HepG2 (cell line): ENCODE measurements around the gene TSHZ2. TPM values are rescaled to one million over a fixed set of nuclear protein-coding genes. Genes with fewer than 3 reads are reported as not detected.

Source experiments
- KLF12 ChIP-seq: sonication (generic); formaldehyde crosslinking; IDR thresholded peaks from 2 replicates; pipeline ENCODE4 v1.4.0; 2020; ENCODE audit warnings: missing genetic modification reagents, borderline replicate concordance
- MBD4 ChIP-seq: IDR thresholded peaks from 2 replicates; pipeline ENCODE4 v1.6.1; 2012; ENCODE audit warnings: low read length, inconsistent platforms, borderline replicate concordance
- PAXIP1 ChIP-seq: sonication (generic); formaldehyde crosslinking; conservative IDR thresholded peaks from 2 replicates; pipeline ENCODE4 v1.4.0; 2020; ENCODE audit warnings: mild to moderate bottlenecking, missing genetic modification reagents, moderate library complexity
- PRPF4 ChIP-seq: fragments of 200-400 bp; formaldehyde crosslinking; IDR thresholded peaks from 2 replicates; pipeline ENCODE4 v1.6.1; 2016; ENCODE audit warnings: low read length, low read depth; ENCODE audit not compliant: poor library complexity, severe bottlenecking
- SALL1 ChIP-seq: sonication (generic); formaldehyde crosslinking; IDR thresholded peaks from 2 replicates; pipeline ENCODE4 v1.8.0; 2022; ENCODE audit warnings: mild to moderate bottlenecking, missing genetic modification reagents
- SNAPC2 ChIP-seq: sonication (generic); formaldehyde crosslinking; IDR thresholded peaks from 2 replicates; pipeline ENCODE4 v1.8.1; 2022; ENCODE audit warnings: mild to moderate bottlenecking, missing genetic modification reagents
- SOX6 ChIP-seq, 2 experiments: fragments of 450-650 bp in 1 of 2; sonication (generic) in 1 of 2; formaldehyde crosslinking in 1 of 2; IDR thresholded peaks; 2 replicates each; pipeline versions ENCODE4 v1.4.0 to v1.6.1; 2017 to 2020; ENCODE audit warnings: antibody characterized with exemption in 1 of 2, mild to moderate bottlenecking in 1 of 2, missing genetic modification reagents in 1 of 2
- TRIM22 ChIP-seq: fragments of 450-650 bp; IDR thresholded peaks from 2 replicates; pipeline ENCODE4 v1.6.1; 2017
- ZFP36L2 ChIP-seq: sonication (generic); formaldehyde crosslinking; IDR thresholded peaks from 2 replicates; pipeline ENCODE4 v1.4.0; 2020; ENCODE audit warnings: missing genetic modification reagents
- ZFP62 ChIP-seq: sonication (generic); formaldehyde crosslinking; IDR thresholded peaks from 2 replicates; pipeline ENCODE4 v1.4.0; 2020; ENCODE audit warnings: missing genetic modification reagents
- ZNF501 ChIP-seq: sonication (generic); formaldehyde crosslinking; IDR thresholded peaks from 2 replicates; pipeline ENCODE4 v1.5.1; 2020; ENCODE audit warnings: mild to moderate bottlenecking, moderate library complexity, missing genetic modification reagents
- ZNF569 ChIP-seq: sonication (generic); formaldehyde crosslinking; IDR thresholded peaks from 2 replicates; pipeline ENCODE4 v1.5.0; 2020; ENCODE audit warnings: mild to moderate bottlenecking, missing genetic modification reagents, moderate library complexity, borderline replicate concordance
- polyA plus RNA-seq, 8 experiments: library from polyadenylated mRNA; depleted of rRNA in 3 of 8; stranded (reverse) in 7 of 8; unstranded in 1 of 8; fragments of >200 nt; fragmentation: Illumina TruSeq in 4 of 8; extraction: Trizol in 4 of 8; gene quantifications; 2 replicates each; pipeline versions ENCODE4 v1.2.1 to v1.2.3, GENCODE V29; 2011 to 2016; ENCODE audit warnings: low read depth in 4 of 8, missing spikeins in 1 of 8, mixed read lengths in 1 of 8; ENCODE audit not compliant: insufficient read depth in 1 of 8
- total RNA-seq, 5 experiments: library from RNA; depleted of rRNA; stranded (reverse); fragments of >200 nt; fragmentation: Illumina TruSeq; extraction: Trizol; gene quantifications; 2 replicates each; pipeline ENCODE4 v1.2.3, GENCODE V29; 2016; ENCODE audit warnings: low read depth in 1 of 5
- TF ChIP-seq, protein P1 (sequence below): sonication (generic); formaldehyde crosslinking; conservative IDR thresholded peaks from 2 replicates; pipeline ENCODE4 v1.4.0; 2020; ENCODE audit warnings: missing genetic modification reagents
- TF ChIP-seq, protein P2 (sequence below): sonication (generic); IDR thresholded peaks from 2 replicates; pipeline ENCODE4 v1.6.1; 2016; ENCODE audit warnings: low read depth, borderline replicate concordance
- TF ChIP-seq, protein P3 (sequence below): sonication (generic); formaldehyde crosslinking; IDR thresholded peaks from 2 replicates; pipeline ENCODE4 v1.4.0; 2020; ENCODE audit warnings: missing genetic modification reagents, borderline replicate concordance

TSHZ2 gene
- total and polyA plus RNA-seq, 2 of the 13 experiments (the other 11 are each of a cell fraction or from before 2014, with no cell fraction given) = 0.01 TPM; not detected in 1

DNA sequence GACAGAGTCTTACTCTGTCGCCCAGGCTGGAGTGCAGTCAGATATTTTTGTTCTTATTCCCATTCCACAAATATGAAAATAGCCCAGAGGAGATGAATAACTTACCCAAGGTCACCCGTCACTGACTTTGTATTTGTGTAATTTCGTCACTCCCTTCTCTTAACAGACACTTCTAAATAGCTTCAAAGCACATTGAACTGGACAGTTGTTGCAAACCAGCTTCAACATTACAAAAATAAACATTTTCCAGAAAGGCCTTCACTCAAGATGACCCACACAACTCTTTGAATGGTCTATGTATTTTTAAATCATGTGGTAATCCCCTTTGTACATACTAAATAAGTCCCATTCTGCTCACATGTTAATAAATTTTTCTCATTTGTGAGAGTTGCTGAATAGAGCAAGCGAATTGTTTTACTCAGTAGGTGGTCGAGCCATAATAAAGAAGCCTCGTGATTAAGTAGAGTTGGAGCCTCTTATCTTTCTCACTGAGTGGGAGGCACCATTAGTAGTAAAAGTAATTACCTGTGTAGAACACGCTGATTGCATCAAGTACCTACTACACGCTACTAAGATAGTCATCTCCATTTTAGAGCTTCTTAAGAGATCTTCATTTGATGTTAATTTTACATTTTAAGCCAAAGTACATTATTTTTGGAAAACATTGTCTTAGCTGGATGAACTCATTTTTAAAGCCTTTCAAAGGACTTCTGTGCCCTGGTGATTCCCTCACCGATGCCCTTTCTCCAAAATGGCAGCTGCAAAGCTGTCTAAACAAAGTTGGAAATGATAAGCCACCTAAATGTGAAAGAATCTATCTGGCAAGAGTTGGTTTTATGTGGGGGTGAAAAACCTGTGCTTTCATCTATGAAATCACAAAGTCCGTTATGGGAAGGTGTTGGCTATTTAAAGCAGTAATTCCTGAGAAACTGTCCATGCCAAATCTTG, 110.0 kb downstream of the TSHZ2 start (continued):
- TF ChIP-seq SOX6 (IDR thresholded peaks at IDR 0.05) (no peak), SOX6 (CRISPR knock-in tag; IDR thresholded peaks at IDR 0.05) (peak; percentile 51; the same call in 1 of the 2 replicates), ZNF501 (no peak), SALL1 (peak; percentile 32; the same call in 1 of the 2 replicates), SNAPC2 (CRISPR knock-in tag) (0 out of 2 replicates have a peak, but pooled peaks have one; percentile 37), PRPF4 (no peak), ZNF569 (no peak), KLF12 (CRISPR knock-in tag) (no peak), MBD4 (no peak), ZFP62 (CRISPR knock-in tag) (no peak), TRIM22 (no peak), ZFP36L2 (CRISPR knock-in tag) (no peak), PAXIP1 (CRISPR knock-in tag) (peak; percentile 81)
- TF ChIP-seq, protein P1, sequence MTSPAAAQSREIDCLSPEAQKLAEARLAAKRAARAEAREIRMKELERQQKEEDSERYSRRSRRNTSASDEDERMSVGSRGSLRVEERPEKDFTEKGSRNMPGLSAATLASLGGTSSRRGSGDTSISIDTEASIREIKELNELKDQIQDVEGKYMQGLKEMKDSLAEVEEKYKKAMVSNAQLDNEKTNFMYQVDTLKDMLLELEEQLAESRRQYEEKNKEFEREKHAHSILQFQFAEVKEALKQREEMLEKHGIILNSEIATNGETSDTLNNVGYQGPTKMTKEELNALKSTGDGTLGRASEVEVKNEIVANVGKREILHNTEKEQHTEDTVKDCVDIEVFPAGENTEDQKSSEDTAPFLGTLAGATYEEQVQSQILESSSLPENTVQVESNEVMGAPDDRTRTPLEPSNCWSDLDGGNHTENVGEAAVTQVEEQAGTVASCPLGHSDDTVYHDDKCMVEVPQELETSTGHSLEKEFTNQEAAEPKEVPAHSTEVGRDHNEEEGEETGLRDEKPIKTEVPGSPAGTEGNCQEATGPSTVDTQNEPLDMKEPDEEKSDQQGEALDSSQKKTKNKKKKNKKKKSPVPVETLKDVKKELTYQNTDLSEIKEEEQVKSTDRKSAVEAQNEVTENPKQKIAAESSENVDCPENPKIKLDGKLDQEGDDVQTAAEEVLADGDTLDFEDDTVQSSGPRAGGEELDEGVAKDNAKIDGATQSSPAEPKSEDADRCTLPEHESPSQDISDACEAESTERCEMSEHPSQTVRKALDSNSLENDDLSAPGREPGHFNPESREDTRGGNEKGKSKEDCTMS = no peak
- TF ChIP-seq, protein P2, sequence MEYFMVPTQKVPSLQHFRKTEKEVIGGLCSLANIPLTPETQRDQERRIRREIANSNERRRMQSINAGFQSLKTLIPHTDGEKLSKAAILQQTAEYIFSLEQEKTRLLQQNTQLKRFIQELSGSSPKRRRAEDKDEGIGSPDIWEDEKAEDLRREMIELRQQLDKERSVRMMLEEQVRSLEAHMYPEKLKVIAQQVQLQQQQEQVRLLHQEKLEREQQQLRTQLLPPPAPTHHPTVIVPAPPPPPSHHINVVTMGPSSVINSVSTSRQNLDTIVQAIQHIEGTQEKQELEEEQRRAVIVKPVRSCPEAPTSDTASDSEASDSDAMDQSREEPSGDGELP = no peak
- TF ChIP-seq, protein P3, sequence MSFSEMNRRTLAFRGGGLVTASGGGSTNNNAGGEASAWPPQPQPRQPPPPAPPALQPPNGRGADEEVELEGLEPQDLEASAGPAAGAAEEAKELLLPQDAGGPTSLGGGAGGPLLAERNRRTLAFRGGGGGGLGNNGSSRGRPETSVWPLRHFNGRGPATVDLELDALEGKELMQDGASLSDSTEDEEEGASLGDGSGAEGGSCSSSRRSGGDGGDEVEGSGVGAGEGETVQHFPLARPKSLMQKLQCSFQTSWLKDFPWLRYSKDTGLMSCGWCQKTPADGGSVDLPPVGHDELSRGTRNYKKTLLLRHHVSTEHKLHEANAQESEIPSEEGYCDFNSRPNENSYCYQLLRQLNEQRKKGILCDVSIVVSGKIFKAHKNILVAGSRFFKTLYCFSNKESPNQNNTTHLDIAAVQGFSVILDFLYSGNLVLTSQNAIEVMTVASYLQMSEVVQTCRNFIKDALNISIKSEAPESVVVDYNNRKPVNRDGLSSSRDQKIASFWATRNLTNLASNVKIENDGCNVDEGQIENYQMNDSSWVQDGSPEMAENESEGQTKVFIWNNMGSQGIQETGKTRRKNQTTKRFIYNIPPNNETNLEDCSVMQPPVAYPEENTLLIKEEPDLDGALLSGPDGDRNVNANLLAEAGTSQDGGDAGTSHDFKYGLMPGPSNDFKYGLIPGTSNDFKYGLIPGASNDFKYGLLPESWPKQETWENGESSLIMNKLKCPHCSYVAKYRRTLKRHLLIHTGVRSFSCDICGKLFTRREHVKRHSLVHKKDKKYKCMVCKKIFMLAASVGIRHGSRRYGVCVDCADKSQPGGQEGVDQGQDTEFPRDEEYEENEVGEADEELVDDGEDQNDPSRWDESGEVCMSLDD (CRISPR knock-in tag) = no peak
